HG03432 (cell line): Measurements from ENCODE around the gene KIAA0232.
"Not testable (repeated sequence)": the region's sequence is repeated elsewhere in the genome, so short reads cannot be mapped to it uniquely, and the experiment has no call there.

Experiments used
- ATAC-seq: cut with Tn5 transposase; IDR thresholded peaks from one replicate; pipeline ENCODE4 v1.9.1; 2021; ENCODE audit warnings: mild to moderate bottlenecking, moderate library complexity; ENCODE audit not compliant: unreplicated experiment

The KIAA0232 gene

GRCh38 chr4:6894086-6894478, 111.6 kb downstream of the KIAA0232 start:
- no peak for ATAC-seq

- ATAC-seq, result no peak
Measured at GRCh38 chr4:6894528-6895498, 112.3 kb downstream of the KIAA0232 start.

- ATAC-seq, result no peak
Measured at GRCh38 chr4:6896035-6896434, 113.5 kb downstream of the KIAA0232 start.

- no peak for ATAC-seq
Measured at GRCh38 chr4:6898763-6899162, 116.2 kb downstream of the KIAA0232 start.

GRCh38 chr4:6900181-6900812, 117.8 kb downstream of the KIAA0232 start:
- no peak for ATAC-seq

- ATAC-seq, result no peak
Measured at GRCh38 chr4:6900956-6901355, 118.4 kb downstream of the KIAA0232 start.

- ATAC-seq, result no peak
Measured at GRCh38 chr4:6901669-6902317, 119.3 kb downstream of the KIAA0232 start.

DNA sequence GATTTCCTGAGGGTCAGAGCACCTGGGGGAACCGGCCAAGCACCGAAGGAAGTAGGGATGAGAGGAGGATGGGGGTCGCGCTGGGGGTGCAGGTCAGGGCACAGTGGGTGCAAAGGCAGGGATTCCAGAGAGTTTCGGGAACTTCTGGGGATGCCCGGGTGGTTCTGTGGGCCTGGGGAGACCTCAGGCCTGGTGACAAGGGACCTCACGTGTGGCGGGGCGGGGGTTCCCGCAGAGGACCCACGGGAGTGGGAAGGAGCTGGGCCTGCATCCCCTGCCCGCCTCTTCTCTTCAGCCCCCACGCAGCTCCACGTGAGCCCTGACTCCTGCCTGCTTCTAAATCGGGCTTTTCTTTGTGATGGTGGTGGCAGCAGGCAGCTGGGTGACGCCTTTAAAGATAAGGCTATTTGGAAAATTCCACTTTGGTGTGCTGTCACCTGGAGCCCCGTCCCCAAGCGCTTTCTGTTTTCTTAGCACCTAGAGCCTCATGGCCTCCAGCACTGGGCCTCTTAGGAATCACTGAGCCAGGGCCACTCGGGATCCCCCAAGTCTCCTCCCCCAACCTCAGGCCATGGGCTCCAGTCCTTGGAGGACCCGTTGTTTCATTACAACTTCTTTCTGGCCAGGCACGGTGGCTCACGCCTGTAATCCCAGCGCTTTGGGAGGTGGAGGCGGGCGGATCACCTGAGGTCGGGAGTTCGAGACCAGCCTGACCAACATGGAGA, 120.0 kb downstream of the KIAA0232 start:
- no peak for ATAC-seq

DNA sequence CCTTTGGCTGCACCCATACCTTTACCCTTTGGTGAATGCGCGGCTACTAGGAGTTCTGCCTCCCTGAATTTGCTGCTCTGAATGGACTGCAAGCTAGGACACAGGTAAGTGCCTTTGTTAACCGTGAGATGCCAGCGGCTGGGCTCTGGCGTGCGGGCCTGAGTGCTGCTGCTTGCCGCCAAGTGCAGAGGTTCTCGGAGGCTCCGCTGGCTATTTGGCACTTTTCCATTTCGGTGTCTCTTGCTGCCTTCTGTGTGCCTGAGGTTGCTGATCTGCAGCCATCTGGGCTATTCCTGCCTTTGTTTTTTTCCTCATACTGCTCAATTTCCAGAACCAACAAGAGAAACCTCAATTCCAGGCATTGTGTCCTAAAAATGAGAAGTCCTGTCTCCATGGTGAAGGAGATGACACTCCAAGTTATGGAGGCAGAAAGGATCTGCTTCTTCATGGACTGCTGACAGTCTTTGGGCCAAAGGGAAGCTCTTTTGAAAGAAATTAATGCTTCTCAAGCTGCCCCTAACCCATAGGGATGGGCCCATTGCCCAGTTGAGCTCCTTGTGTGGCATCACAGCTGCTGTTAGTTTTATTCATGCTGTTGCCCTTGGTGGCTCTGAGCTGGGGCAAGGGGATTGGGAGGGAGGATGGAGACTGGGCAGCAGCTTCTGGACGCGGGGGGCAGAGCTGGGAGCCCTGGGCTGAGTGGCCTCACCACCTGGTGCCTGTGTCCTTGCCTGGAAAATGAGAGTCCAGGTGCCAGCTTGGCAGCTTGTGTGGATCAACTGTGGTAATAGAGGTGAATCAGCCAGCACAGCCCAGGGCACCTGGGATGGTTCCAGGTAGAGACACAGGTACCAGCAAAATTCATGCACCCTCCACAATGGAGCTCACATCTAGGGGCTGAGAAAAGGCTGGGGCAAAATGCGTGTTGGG, 123.3 kb downstream of the KIAA0232 start:
- no peak for ATAC-seq

GRCh38 chr4:6906486-6906885, 124.0 kb downstream of the KIAA0232 start:
- ATAC-seq, result not testable (repeated sequence)

DNA sequence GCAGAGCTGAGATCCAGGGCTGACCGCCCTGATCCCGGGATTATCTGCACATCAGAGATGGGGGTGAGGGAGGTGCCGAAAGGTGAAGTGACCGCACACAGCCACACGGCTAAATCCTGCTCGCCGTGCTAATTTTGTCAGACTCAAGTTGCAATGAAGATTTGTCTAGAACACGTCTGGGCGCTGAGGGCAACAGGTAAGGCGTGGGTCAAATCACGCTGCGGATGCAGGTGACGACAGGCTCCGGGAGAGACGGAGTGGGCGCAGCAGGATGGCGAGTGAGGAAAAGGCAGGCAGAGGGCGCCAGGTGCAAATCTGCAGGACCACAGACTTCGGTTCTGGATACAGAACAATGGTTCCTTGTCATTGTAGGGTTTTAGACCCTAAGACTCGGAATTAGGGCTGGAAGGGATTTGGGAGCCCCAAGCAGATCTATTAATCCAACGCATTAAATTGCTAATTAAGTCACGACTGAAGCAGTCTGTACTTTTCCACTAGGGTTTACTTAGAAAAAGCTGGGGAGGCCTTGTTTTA, 125.2 kb downstream of the KIAA0232 start:
- no peak for ATAC-seq

DNA sequence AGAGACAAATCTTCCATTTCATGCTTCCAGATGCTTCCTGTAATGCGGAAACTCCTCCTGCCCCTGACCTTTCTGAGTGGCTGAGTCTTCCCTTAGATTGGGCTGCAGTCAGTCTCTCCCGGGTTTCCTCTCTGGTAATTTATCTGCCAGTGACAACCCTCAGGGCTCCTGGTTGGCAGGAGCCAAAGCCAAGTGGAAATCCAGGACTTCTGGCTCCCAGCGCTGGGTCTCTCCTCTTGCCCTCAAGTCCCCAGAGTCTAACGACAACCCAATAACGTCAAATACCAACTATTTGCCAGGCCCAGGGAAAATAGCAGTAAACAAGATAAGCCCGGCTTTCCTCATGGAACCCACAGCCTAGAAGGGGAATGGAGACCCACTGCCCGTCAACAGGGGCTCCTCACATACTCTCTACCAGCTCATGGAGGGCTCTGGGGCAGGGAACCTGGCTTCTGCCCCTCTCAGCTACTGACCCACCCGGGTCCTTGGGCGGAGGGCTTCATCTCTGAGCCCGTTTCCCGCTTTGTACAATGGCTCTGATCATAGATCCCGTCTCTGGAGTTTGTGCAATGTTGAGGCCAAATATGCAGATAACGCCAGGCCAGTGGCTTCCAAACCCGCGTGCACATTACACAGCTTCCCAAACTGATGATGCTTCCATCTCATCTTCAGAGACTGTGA, 126.0 kb downstream of the KIAA0232 start:
- ATAC-seq, result no peak

DNA sequence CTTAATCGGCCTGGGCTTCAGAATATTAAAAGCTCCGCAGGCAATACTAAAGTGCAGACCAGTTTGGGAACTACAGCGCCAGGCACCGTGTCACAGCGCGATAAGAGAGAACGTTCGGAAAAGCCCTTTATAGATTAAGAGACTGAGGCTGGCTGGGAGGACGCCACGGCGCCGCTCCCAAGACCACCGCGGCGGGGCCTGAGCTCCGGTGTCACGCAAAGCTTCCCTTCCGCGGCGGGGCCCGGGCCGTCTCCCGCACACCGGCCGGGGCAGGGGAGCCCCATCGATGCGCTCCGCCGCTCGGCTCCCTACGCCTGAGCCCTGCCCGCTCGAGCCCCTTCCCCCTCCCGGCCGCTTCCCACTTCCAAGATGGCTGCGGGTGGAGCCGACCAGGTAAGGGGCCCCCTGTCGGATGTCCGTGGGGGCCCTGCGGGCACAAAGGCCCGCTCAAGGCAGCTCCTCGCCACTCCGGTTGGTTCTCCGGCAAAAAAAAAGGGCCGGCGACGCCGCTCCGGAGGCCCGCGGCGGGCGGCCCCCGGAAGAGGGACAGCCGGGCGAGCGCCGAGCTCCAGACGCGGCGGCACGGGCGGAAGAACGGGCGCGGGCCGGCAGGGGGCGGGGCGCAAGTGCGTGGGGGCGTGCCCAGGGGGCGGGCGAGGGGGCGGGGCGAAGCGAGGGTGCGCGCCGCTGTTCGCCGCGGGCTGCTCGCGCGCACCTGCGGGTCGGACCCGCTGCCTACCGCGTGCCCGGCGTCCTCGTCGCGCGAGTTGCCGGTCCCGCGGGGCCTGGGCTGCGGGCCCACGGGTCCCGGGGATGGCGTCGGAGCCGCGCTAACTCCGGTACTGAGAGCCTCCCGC, 126.8 kb downstream of the KIAA0232 start, which contains the start of gene TBC1D14:
Gene TBC1D14, plus strand, starts transcription at position 714 of the 857 bp plus-strand sequence. CDS start 13,564 bp downstream, outside the sequence.
- peak; percentile 89 for ATAC-seq

DNA sequence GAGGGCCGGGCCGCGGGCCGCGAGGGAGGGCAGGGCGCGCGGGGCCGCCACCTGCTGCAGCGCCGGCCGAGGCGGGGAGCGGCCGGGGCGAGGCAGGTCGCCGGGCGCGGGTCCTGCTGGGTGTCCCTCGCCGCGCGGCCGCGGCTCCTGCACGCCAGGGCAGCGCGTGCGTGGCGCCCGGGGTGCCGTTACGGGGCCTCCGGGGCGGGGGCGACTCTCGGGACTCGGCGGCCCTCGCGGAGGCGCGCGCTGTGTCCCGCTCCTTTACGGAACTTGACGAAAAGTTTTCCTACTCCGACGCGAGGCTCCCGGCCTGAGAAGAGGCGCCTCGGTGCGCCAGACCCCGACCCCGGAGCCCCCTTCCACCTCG, 127.4 kb downstream of the KIAA0232 start:
- peak; percentile 38 for ATAC-seq

DNA sequence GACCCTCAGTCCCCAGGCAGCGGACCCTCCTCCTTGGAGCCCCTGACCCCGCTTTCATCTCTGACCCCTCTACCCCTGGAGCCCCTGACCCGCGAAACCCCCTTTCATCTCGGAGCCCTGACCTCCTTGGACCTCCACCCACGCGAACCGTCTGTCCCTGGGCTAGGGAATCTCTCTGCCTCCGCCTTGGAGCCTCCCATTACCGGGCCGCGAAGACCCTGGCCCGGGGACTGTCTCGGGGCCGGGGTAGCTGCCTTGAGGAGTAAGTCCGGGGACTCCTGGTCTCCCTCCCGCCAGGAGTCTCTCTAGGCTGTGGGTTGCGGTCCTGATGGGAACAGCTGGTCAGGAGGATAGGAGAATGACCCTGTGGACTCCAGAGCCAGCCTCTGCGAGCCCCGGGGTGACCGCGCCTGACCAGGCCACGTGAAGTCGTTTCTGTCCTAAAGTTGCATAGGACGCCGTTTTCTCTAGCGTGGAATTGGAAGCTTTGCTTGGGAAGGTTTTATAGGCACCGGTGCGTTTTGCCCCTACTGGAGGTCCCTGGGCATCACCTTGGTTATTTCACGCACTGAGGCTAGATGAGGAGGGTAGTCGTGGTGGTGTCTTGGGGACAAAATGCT, 127.9 kb downstream of the KIAA0232 start:
- ATAC-seq, result no peak

GRCh38 chr4:6910960-6911874, 128.7 kb downstream of the KIAA0232 start:
- no peak for ATAC-seq

GRCh38 chr4:6911917-6912316, 129.4 kb downstream of the KIAA0232 start:
- not testable (repeated sequence) for ATAC-seq
